ENCODE results near the gene RASSF8.

Gene RASSF8

DNA sequence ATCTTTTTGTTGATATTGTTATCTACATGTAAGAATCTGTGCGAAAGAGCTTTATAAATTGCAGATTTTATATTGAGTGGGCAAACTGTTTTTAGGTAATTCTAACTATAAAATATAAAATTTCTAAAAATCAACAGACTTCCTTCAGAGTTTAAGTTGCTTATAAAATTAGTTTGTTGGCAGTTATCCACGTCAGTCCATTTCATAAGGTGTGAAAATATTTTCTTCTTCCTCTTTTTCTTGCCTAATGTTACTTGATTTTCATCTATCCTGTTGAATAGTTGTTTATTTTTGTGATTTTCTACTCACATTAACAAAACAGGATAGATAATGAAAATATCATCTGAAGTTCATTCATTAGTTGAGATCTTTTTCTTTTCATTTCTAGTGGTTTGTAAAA lies 58.0 kb downstream of the RASSF8 start:
- Histone ChIP-seq H3K79me2 (ENCODE audit: control insufficient read depth, low read length) (no peaks in the 10 kb centered on the region), H3K9me2 (replicated peaks; ENCODE audit: control insufficient read depth, low read length) (no peaks in the 10 kb centered on the region), H3K27ac (ENCODE audit: low read depth, low read length) (no peak overlapping the region), H4K20me1 (ENCODE audit: control insufficient read depth, insufficient read depth, low read depth, low read length) (no peaks in the 10 kb centered on the region), H3K27me3 (ENCODE audit: control insufficient read depth, low read length) (peaks cover 8% of the 10 kb centered on the region; the same call in 1 of the 2 replicates), H3K4me3 (ENCODE audit: low read length) (no peak overlapping the region), H3K4me1 (ENCODE audit: control insufficient read depth, low read length) (no peaks in the 10 kb centered on the region), H3K4me2 (ENCODE audit: low read length) (no peak overlapping the region), H3K36me3 (ENCODE audit: control insufficient read depth, low read length) (no peaks in the 10 kb centered on the region), H3K9me3 (ENCODE audit: control insufficient read depth, insufficient read depth, low read length) (no peaks in the 10 kb centered on the region), H3F3A (ENCODE audit: control insufficient read depth, insufficient read depth) (no peaks in the 10 kb centered on the region)
- no peak for TF ChIP-seq EZH2phosphoT487 (IDR thresholded peaks at IDR 0.05; ENCODE audit: borderline replicate concordance, low read length)
- TF ChIP-seq, protein P1, sequence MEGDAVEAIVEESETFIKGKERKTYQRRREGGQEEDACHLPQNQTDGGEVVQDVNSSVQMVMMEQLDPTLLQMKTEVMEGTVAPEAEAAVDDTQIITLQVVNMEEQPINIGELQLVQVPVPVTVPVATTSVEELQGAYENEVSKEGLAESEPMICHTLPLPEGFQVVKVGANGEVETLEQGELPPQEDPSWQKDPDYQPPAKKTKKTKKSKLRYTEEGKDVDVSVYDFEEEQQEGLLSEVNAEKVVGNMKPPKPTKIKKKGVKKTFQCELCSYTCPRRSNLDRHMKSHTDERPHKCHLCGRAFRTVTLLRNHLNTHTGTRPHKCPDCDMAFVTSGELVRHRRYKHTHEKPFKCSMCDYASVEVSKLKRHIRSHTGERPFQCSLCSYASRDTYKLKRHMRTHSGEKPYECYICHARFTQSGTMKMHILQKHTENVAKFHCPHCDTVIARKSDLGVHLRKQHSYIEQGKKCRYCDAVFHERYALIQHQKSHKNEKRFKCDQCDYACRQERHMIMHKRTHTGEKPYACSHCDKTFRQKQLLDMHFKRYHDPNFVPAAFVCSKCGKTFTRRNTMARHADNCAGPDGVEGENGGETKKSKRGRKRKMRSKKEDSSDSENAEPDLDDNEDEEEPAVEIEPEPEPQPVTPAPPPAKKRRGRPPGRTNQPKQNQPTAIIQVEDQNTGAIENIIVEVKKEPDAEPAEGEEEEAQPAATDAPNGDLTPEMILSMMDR (IDR thresholded peaks at IDR 0.05; ENCODE audit: low read depth, low read length, poor library complexity, severe bottlenecking), result no peak

DNA sequence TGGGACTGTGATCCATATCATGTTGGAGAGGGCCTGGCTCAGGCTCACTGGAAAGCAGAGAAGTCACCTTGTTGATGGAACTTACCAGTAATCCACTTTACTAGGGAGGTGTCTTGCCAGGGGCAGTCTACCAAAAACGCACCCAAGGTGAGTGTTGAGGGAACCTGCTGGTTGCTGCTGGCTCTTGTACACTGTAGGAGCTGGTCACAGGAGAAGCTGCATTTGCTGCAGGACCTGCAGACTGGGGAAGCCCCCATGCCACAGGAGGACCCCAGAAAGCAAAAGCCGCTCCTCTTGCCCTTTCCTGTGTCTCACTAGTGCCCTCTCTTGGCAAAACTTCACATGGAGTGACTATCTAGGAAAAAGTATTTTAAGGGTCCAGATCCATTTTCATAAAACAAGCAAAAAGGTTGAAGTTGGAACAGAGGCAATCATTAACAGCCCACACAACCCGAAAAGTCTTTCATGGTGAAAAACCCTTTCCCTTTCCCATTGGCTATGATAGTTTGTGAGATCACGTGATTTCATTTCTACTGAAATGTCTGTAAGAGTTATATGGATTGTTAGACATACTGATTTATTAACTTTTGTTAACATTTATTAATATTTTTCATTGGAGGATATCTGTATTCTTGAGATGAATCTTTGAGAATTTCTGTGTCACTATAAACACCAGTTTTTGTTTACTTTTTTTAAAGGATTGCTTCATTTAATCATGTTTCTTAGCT lies 59.2 kb downstream of the RASSF8 start:
- no peaks in the 10 kb centered on the region for H3K9me2 ChIP-seq (replicated peaks; ENCODE audit: control insufficient read depth, low read length)
- no peaks in the 10 kb centered on the region for H3K36me3 ChIP-seq (ENCODE audit: control insufficient read depth, low read length)
- H3K4me3 ChIP-seq (ENCODE audit: low read length), result no peak overlapping the region
- TF ChIP-seq, protein P1 (IDR thresholded peaks at IDR 0.05; ENCODE audit: low read depth, low read length, poor library complexity, severe bottlenecking), result peak; percentile 67
- TF ChIP-seq EZH2phosphoT487 (IDR thresholded peaks at IDR 0.05; ENCODE audit: borderline replicate concordance, low read length), result no peak
- no peak overlapping the region for H3K4me2 ChIP-seq (ENCODE audit: low read length)
- no peak overlapping the region for H3K27ac ChIP-seq (ENCODE audit: low read depth, low read length)
- no peaks in the 10 kb centered on the region for H3F3A ChIP-seq (ENCODE audit: control insufficient read depth, insufficient read depth)
- H3K79me2 ChIP-seq (ENCODE audit: control insufficient read depth, low read length), result no peaks in the 10 kb centered on the region
- peaks cover 8% of the 10 kb centered on the region; the same call in 1 of the 2 replicates for H3K27me3 ChIP-seq (ENCODE audit: control insufficient read depth, low read length)
- H3K9me3 ChIP-seq (ENCODE audit: control insufficient read depth, insufficient read depth, low read length), result no peaks in the 10 kb centered on the region
- H4K20me1 ChIP-seq (ENCODE audit: control insufficient read depth, insufficient read depth, low read depth, low read length), result no peaks in the 10 kb centered on the region
- no peaks in the 10 kb centered on the region for H3K4me1 ChIP-seq (ENCODE audit: control insufficient read depth, low read length)

GRCh38 chr12:26018926-26019325 lies 60.4 kb downstream of the RASSF8 start:
- no peak overlapping the region for H3K27ac ChIP-seq (ENCODE audit: low read depth, low read length)
- H3F3A ChIP-seq (ENCODE audit: control insufficient read depth, insufficient read depth), result no peaks in the 10 kb centered on the region
- TF ChIP-seq, protein P1 (IDR thresholded peaks at IDR 0.05; ENCODE audit: low read depth, low read length, poor library complexity, severe bottlenecking), result no peak
- TF ChIP-seq EZH2phosphoT487 (IDR thresholded peaks at IDR 0.05; ENCODE audit: borderline replicate concordance, low read length), result no peak
- H3K27me3 ChIP-seq (ENCODE audit: control insufficient read depth, low read length), result peaks cover 8% of the 10 kb centered on the region; the same call in 1 of the 2 replicates
- H3K36me3 ChIP-seq (ENCODE audit: control insufficient read depth, low read length), result no peaks in the 10 kb centered on the region
- H3K79me2 ChIP-seq (ENCODE audit: control insufficient read depth, low read length), result no peaks in the 10 kb centered on the region
- no peaks in the 10 kb centered on the region for H3K4me1 ChIP-seq (ENCODE audit: control insufficient read depth, low read length)
- no peak overlapping the region for H3K4me3 ChIP-seq (ENCODE audit: low read length)
- H3K9me3 ChIP-seq (ENCODE audit: control insufficient read depth, insufficient read depth, low read length), result no peaks in the 10 kb centered on the region
- H3K4me2 ChIP-seq (ENCODE audit: low read length), result no peak overlapping the region
- no peaks in the 10 kb centered on the region for H4K20me1 ChIP-seq (ENCODE audit: control insufficient read depth, insufficient read depth, low read depth, low read length)
- no peaks in the 10 kb centered on the region for H3K9me2 ChIP-seq (replicated peaks; ENCODE audit: control insufficient read depth, low read length)

Measured in DOHH2 (cell line).